ENCODE measurements around the gene MED27.

DNA sequence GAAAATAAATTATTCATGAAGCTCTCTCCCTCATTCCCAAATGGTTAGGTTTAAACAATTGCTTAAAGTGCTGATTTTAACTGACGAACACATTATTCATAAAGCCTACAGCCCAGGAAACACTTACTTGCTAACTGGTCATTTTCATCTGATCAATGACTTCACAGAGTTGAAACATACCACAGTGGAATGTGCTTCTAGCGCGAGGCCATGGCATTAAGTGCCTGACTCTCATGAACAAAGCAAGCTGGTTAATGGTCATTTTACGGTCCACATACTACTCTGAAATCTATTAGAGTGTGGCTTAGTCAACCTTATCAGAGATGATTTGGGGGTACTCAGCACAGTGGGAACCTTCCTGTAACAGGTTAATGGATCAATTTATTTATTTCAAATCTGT, 114.6 kb downstream of the MED27 start:
- TF ChIP-seq THAP11 (CRISPR knock-in tag; IDR thresholded peaks at IDR 0.05): no peak
- no peak for TF ChIP-seq CTCF (CRISPR knock-in tag; IDR thresholded peaks at IDR 0.05)
- no peak for TF ChIP-seq SKIL (CRISPR knock-in tag; IDR thresholded peaks at IDR 0.05; ENCODE audit: borderline replicate concordance)
- no peak for TF ChIP-seq ZNF792 (CRISPR knock-in tag; IDR thresholded peaks at IDR 0.05)
- TF ChIP-seq EP300 (IDR thresholded peaks at IDR 0.05; ENCODE audit: low read depth in 2 of 2, low read length in 2 of 2): no peak
- no peak for TF ChIP-seq EP300 (CRISPR knock-in tag; IDR thresholded peaks at IDR 0.05; ENCODE audit: borderline replicate concordance)
- no peak for TF ChIP-seq POLR2G (IDR thresholded peaks at IDR 0.05; ENCODE audit: low read depth, low read length)
- TF ChIP-seq ZNF235 (CRISPR knock-in tag; IDR thresholded peaks at IDR 0.05; ENCODE audit: borderline replicate concordance): no peak
- TF ChIP-seq ZBTB21 (CRISPR knock-in tag; IDR thresholded peaks at IDR 0.05): no peak
- TF ChIP-seq EZH2 (conservative IDR thresholded peaks at IDR 0.05; ENCODE audit: low read depth, low read length): no peak
- TF ChIP-seq, protein P1, sequence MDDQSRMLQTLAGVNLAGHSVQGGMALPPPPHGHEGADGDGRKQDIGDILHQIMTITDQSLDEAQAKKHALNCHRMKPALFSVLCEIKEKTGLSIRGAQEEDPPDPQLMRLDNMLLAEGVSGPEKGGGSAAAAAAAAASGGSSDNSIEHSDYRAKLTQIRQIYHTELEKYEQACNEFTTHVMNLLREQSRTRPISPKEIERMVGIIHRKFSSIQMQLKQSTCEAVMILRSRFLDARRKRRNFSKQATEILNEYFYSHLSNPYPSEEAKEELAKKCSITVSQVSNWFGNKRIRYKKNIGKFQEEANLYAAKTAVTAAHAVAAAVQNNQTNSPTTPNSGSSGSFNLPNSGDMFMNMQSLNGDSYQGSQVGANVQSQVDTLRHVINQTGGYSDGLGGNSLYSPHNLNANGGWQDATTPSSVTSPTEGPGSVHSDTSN (CRISPR knock-in tag; IDR thresholded peaks at IDR 0.05; ENCODE audit: borderline replicate concordance): no peak
- no peak for TF ChIP-seq MBD4 (IDR thresholded peaks at IDR 0.05; ENCODE audit: borderline replicate concordance, low read length)
- TF ChIP-seq DPF2 (CRISPR knock-in tag; IDR thresholded peaks at IDR 0.05; ENCODE audit: borderline replicate concordance, low read depth): no peak
- TF ChIP-seq KDM5A (IDR thresholded peaks at IDR 0.05; ENCODE audit: borderline replicate concordance, low read length): no peak
